Prostate gland (tissue), 2 donors: ENCODE data around the gene TIPRL.

Experiments used
- CTCF ChIP-seq, 4 experiments: fragments of 200-600 bp in 2 of 4; fragments of 450-650 bp in 2 of 4; sonication (generic) in 2 of 4; IDR thresholded peaks; 1 replicate in 3 of 4; 2 replicates in 1 of 4; pipeline ENCODE4 v1.5.1; 2016 to 2019; ENCODE audit warnings: antibody characterized with exemption in 4 of 4, mild to moderate bottlenecking in 2 of 4, moderate library complexity in 2 of 4
- POLR2A ChIP-seq: fragments of 450-650 bp; IDR thresholded peaks from one replicate; pipeline ENCODE4 v1.6.1; 2016; ENCODE audit warnings: antibody characterized with exemption, mild to moderate bottlenecking
- POLR2AphosphoS5 ChIP-seq: sonication (generic); formaldehyde crosslinking; IDR thresholded peaks from one replicate; pipeline ENCODE4 v1.6.1; 2017; ENCODE audit warnings: antibody characterized with exemption

GRCh38 chr1:168213349-168213748, 34.6 kb downstream of the TIPRL start:
- TF ChIP-seq CTCF (IDR thresholded peaks at IDR 0.05): no peak
- TF ChIP-seq POLR2A: no peak
- TF ChIP-seq POLR2AphosphoS5: no peak
